ENCODE results near the gene MAN1B1.

The MAN1B1 gene

DNA sequence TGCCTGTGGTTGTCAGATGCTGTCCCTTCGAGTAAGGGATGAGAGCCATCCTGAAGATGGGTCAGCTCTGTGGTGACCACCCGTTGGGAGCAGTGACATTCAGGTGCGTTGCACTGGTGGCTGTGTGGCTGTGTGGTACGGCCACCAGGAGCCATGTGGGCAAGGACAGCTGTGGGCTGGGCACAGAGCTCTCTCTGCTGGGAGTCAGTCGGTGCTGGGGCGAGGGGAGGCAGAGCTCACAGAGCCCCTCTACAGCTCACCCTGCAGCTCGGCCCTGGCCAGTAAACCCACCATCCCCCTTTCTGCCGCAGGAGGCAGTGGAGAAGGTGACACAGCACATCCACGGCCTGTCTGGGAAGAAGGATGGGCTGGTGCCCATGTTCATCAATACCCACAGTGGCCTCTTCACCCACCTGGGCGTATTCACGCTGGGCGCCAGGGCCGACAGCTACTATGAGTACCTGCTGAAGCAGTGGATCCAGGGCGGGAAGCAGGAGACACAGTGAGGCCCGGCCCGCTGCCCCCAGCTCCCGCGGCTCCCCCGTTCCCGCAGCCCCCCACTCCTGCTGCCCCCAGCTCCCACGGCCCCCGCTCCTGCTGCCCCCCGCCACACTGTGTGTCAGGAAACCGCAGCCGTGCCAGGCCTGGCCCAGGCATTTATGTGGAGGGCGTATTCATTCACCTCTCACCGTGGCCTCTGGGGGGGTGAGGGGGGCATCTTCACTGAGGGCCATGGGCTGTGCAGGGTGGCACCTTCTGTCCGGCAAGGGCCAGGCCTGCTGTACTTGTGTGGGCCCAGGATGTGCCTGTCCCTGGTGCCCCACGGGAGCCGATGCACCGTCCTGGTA, 19.3 kb downstream of the MAN1B1 start:
- TF ChIP-seq, protein P1, sequence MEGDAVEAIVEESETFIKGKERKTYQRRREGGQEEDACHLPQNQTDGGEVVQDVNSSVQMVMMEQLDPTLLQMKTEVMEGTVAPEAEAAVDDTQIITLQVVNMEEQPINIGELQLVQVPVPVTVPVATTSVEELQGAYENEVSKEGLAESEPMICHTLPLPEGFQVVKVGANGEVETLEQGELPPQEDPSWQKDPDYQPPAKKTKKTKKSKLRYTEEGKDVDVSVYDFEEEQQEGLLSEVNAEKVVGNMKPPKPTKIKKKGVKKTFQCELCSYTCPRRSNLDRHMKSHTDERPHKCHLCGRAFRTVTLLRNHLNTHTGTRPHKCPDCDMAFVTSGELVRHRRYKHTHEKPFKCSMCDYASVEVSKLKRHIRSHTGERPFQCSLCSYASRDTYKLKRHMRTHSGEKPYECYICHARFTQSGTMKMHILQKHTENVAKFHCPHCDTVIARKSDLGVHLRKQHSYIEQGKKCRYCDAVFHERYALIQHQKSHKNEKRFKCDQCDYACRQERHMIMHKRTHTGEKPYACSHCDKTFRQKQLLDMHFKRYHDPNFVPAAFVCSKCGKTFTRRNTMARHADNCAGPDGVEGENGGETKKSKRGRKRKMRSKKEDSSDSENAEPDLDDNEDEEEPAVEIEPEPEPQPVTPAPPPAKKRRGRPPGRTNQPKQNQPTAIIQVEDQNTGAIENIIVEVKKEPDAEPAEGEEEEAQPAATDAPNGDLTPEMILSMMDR (IDR thresholded peaks at IDR 0.05) = no peak

DNA sequence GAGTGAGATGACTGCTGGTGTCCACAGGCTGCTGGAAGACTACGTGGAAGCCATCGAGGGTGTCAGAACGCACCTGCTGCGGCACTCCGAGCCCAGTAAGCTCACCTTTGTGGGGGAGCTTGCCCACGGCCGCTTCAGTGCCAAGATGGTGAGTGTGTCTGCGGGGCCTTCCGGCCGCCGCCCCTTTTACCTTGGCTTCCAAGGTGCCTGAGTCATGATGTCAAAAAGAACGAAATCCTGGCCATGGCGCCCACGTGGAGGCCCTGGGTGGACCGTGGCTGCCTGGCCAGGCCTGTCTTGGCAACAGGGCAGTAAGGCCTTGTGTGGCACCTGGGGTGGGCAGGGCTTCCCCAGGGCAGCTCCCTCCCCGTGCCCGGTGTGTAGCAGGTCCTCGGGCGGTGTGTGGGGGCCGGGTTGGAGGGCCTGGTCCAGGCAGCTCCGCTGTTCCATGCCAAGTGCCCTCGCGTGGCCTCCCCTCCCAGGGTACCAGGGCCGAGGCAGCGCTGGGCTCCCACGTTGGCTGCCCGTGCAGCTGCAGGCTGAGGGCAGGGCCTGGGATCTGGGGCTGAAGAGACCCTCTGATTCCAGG, 20.0 kb downstream of the MAN1B1 start:
- TF ChIP-seq, protein P1 (IDR thresholded peaks at IDR 0.05) = no peak

DNA sequence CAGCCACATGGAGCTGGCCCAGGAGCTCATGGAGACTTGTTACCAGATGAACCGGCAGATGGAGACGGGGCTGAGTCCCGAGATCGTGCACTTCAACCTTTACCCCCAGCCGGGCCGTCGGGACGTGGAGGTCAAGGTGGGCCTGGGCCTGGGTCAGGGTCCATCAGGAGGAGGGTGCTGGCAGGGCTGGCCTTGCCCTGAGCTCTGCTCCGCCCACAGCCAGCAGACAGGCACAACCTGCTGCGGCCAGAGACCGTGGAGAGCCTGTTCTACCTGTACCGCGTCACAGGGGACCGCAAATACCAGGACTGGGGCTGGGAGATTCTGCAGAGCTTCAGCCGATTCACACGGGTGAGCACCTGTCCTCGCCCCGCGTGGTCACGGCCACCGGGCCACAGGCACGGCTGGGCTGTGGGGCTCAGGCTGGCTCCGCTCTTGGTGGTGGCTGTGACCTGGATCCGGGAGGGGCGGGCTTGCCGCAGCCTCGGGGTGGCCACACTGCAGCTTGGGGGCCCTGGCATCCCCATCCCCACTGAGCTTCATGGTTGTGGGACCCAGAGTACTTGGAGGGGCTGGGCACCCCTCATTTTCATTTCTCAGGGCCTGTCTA, 20.6 kb downstream of the MAN1B1 start:
- TF ChIP-seq, protein P1 (IDR thresholded peaks at IDR 0.05) = no peak

DNA sequence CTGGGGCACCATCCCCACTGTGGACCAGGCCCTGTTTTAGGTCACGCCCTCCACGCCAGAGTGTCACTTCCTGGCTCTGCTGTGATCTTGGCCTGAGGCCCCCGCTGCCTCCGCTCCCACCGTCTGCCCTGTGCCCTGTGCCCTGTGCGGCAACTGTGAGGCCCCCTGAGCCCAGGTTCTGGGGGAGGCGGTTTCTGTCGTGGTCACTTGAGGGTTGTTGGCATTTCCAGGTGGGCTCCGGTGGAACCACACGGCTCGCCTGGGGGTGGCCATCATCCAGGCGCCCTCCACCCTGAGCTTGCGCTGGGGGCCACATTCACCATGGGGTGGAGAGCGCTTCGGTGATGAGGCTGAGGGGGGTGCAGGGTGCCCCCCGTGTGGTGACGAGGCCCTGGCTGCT, 21.2 kb downstream of the MAN1B1 start:
- TF ChIP-seq, protein P1 (IDR thresholded peaks at IDR 0.05) = no peak

DNA sequence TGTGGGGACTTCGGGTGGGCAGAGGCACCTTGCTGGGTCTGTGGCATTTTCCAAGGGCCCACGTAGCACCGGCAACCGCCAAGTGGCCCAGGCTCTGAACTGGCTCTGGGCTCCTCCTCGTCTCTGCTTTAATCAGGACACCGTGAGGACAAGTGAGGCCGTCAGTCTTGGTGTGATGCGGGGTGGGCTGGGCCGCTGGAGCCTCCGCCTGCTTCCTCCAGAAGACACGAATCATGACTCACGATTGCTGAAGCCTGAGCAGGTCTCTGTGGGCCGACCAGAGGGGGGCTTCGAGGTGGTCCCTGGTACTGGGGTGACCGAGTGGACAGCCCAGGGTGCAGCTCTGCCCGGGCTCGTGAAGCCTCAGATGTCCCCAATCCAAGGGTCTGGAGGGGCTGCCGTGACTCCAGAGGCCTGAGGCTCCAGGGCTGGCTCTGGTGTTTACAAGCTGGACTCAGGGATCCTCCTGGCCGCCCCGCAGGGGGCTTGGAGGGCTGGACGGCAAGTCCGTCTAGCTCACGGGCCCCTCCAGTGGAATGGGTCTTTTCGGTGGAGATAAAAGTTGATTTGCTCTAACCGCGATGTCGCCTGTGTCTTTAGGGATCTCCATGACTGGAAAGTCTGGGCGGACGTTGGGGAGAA, 21.9 kb downstream of the MAN1B1 start:
- TF ChIP-seq, protein P1 (IDR thresholded peaks at IDR 0.05) = no peak

DNA sequence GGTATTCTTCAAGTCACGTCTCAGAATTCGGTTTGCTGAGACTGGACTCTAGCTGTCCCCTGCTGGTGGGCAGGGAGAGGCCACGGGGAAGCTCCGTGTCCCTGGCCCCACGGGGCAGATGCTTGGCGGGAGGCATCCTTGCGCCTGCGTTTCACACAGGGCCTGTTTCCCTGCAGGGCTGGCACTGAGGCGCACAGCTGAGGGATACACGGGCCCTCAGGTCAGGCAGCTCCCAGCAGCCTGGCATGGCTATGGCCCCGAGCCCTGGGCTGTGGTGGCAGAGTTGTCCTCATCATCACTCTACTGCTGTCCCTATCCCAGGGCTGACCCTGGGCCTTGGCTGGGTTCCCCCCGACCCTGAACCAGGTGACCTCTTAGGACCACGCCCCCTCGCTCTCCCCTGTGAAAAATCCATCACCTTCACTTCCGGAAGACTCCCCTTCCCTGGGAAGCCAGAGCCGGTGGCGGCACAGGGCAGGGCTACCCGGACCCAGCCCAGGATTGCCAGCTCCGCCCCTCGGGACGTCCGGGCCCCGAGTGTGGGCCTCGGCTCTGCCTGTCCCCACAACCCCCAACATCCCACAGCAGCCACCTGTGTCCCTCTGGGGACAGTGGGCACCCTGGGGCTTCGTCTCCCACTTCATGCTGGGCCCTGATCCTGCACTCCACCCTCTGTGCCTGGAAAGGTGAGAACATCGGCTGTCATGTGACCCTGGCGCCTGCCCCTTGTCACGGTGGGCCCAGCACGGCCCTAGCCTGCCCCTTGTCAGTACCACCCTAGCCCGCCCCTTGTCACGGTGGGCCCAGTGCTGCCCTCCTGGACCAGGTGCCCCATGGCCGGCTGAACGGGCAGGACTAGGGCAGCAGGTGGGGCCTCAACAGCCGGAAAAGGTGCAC, 22.7 kb downstream of the MAN1B1 start:
- TF ChIP-seq, protein P1 (IDR thresholded peaks at IDR 0.05) = no peak

Data from LNCAP (cell line).